GM12878 (cell line): ENCODE results near the gene PPP1R13B. TPM values are rescaled to one million over a fixed set of nuclear protein-coding genes. Genes with fewer than 3 reads are reported as not detected.

Experiments
- ATAC-seq: fragments of 200-7000 bp; cut with Tn5 transposase; 3 replicates; pipeline ENCODE4 v1.9.1; 2020; ENCODE audit warnings: mild to moderate bottlenecking, moderate library complexity
- BruUV-seq: library from RNA; stranded (reverse); fragments of 400-500 nt; replicated peaks from 2 replicates; lab custom pipeline; 2021; lab: Mats Ljungman, UMichigan
- CTCF ChIA-PET: fragments of 300-600 bp; sonication (Branson Sonifier 250); formaldehyde crosslinking; extraction: SDS; loops from one replicate; lab custom pipeline; 2021; ENCODE audit warnings: inconsistent platforms; lab: Yijun Ruan, JAX
- POLR2A ChIA-PET: fragments of 350-600 bp; formaldehyde crosslinking; extraction: SDS; loops from one replicate; lab custom pipeline; 2021; ENCODE audit warnings: inconsistent platforms; lab: Charles Lee
- RAD21 ChIA-PET: fragments of 300-600 bp; sonication (Branson Sonifier 250); formaldehyde crosslinking; loops from one replicate; lab custom pipeline; 2023; ENCODE audit warnings: antibody characterized with exemption; ENCODE audit not compliant: unreplicated experiment; lab: Charles Lee
- SMC1A ChIA-PET: fragments of 300-600 bp; sonication (Branson Sonifier 250); formaldehyde crosslinking; loops from one replicate; lab custom pipeline; 2023; ENCODE audit not compliant: unreplicated experiment, uncharacterized antibody; lab: Charles Lee
- DNase-seq: peaks from one replicate; pipeline ENCODE4 v3.0.0-alpha.2; 2011; ENCODE audit warnings: low read depth, low spot score
- FAIRE-seq: peaks from 3 replicates; lab custom pipeline; 2011; peaks lifted over from hg19 to GRCh38; lab: Jason Lieb, UNC
- H2AFZ ChIP-seq: 2 replicates; pipeline ENCODE4 v1.6.0; 2011; ENCODE audit warnings: low read depth, low read length, control low read depth; ENCODE audit not compliant: control insufficient read depth
- H3K27ac ChIP-seq: 2 replicates; pipeline ENCODE4 v1.5.1; 2011; ENCODE audit warnings: control low read depth; ENCODE audit not compliant: control insufficient read depth, insufficient read depth
- H3K27me3 ChIP-seq, 2 experiments: replicated peaks in 1 of 2; 2 replicates each; pipeline versions ENCODE4 v1.6.0 to v1.6.1; 2011; ENCODE audit warnings: low read length in 1 of 2; ENCODE audit not compliant: control insufficient read depth in 2 of 2, insufficient read depth in 2 of 2
- H3K36me3 ChIP-seq, 2 experiments: 2 replicates each; pipeline ENCODE4 v1.5.1; 2011; ENCODE audit warnings: low read length in 1 of 2; ENCODE audit not compliant: control insufficient read depth in 2 of 2, insufficient read depth in 2 of 2
- H3K4me1 ChIP-seq: 2 replicates; pipeline ENCODE4 v1.6.1; 2011; ENCODE audit warnings: mild to moderate bottlenecking, low read length, moderate library complexity, mixed read lengths; ENCODE audit not compliant: control insufficient read depth, insufficient read depth
- H3K4me2 ChIP-seq: 2 replicates; pipeline ENCODE4 v1.6.0; 2011; ENCODE audit warnings: control low read depth; ENCODE audit not compliant: control insufficient read depth, insufficient read depth
- H3K4me3 ChIP-seq: fragments of 200-600 bp; sonication (generic); 2 replicates; pipeline ENCODE4 v1.5.1; 2016
- H3K79me2 ChIP-seq: 2 replicates; pipeline ENCODE4 v1.6.0; 2011; ENCODE audit warnings: low read length; ENCODE audit not compliant: control insufficient read depth, insufficient read depth
- H3K9ac ChIP-seq: 2 replicates; pipeline ENCODE4 v1.8.0; 2011; ENCODE audit warnings: low read length, control low read depth, mixed read lengths; ENCODE audit not compliant: control insufficient read depth, insufficient read depth
- H3K9me3 ChIP-seq: replicated peaks from 3 replicates; pipeline ENCODE4 v1.5.1; 2011; ENCODE audit warnings: mild to moderate bottlenecking, low read length; ENCODE audit not compliant: control insufficient read depth, insufficient read depth
- H4K20me1 ChIP-seq: 2 replicates; pipeline ENCODE4 v1.6.0; 2011; ENCODE audit not compliant: control insufficient read depth, insufficient read depth
- ATF3 ChIP-seq: IDR thresholded peaks from 2 replicates; pipeline ENCODE4 v1.6.1; 2011; ENCODE audit warnings: low read depth, mild to moderate bottlenecking, low read length, moderate library complexity, borderline replicate concordance; ENCODE audit errors: extremely low read depth
- BCL3 ChIP-seq: IDR thresholded peaks from 2 replicates; pipeline ENCODE4 v1.6.1; 2011; ENCODE audit warnings: borderline replicate concordance, low read depth, mild to moderate bottlenecking, moderate library complexity, low read length; ENCODE audit not compliant: insufficient read depth, poor library complexity, severe bottlenecking
- BHLHE40 ChIP-seq, 2 experiments: fragments of 450-650 bp in 1 of 2; IDR thresholded peaks; 2 replicates each; pipeline ENCODE4 v1.6.1; 2011 to 2017; ENCODE audit warnings: low read depth in 2 of 2, borderline replicate concordance in 1 of 2, improper control_type of control experiment in 1 of 2, low read length in 1 of 2, mild to moderate bottlenecking in 1 of 2
- CBX5 ChIP-seq: sonication (generic); IDR thresholded peaks from 2 replicates; pipeline ENCODE4 v1.6.1; 2016; ENCODE audit warnings: low read depth, moderate library complexity, mild to moderate bottlenecking, inconsistent platforms
- CHD2 ChIP-seq: IDR thresholded peaks from 2 replicates; pipeline ENCODE4 v1.6.1; 2011; ENCODE audit warnings: low read depth, low read length, improper control_type of control experiment, borderline replicate concordance
- EZH2 ChIP-seq: IDR thresholded peaks from 2 replicates; pipeline ENCODE4 v1.6.1; 2012; ENCODE audit warnings: low read depth, mild to moderate bottlenecking, control low read depth, inconsistent platforms, low read length, borderline replicate concordance; ENCODE audit not compliant: control insufficient read depth
- GABPA ChIP-seq: IDR thresholded peaks from 2 replicates; pipeline ENCODE4 v1.6.1; 2014; ENCODE audit warnings: antibody characterized with exemption, low read depth, mild to moderate bottlenecking, inconsistent platforms
- IRF3 ChIP-seq: fragments of 450-650 bp; IDR thresholded peaks from 2 replicates; pipeline ENCODE4 v1.6.1; 2014; ENCODE audit warnings: mild to moderate bottlenecking
- NFYB ChIP-seq: IDR thresholded peaks from 2 replicates; pipeline ENCODE4 v1.6.1; 2011; ENCODE audit warnings: low read depth, mild to moderate bottlenecking, low read length, improper control_type of control experiment, moderate library complexity; ENCODE audit not compliant: insufficient read depth
- NRF1 ChIP-seq: conservative IDR thresholded peaks from 2 replicates; pipeline ENCODE4 v1.6.1; 2011; ENCODE audit warnings: mild to moderate bottlenecking, low read depth, low read length, improper control_type of control experiment
- POLR2AphosphoS5 ChIP-seq: IDR thresholded peaks from 2 replicates; pipeline ENCODE4 v1.6.1; 2011; ENCODE audit warnings: mild to moderate bottlenecking, low read length, inconsistent platforms
- RFX5 ChIP-seq: IDR thresholded peaks from 2 replicates; pipeline ENCODE4 v1.6.1; 2011; ENCODE audit warnings: low read depth, low read length, improper control_type of control experiment
- SKIL ChIP-seq: fragments of 450-650 bp; IDR thresholded peaks from 2 replicates; pipeline ENCODE4 v1.6.1; 2017; ENCODE audit warnings: mild to moderate bottlenecking, low read depth, inconsistent platforms; ENCODE audit not compliant: poor library complexity, severe bottlenecking
- TARDBP ChIP-seq: IDR thresholded peaks from 2 replicates; pipeline ENCODE4 v1.6.1; 2016; ENCODE audit warnings: borderline replicate concordance
- ZNF687 ChIP-seq: fragments of 450-650 bp; IDR thresholded peaks from 2 replicates; pipeline ENCODE4 v1.6.1; 2017; ENCODE audit warnings: mild to moderate bottlenecking, moderate library complexity
- WGBS: methylation state at CpG from one replicate; pipeline ENCODE4 v1.1.6; 2016; ENCODE audit warnings: low lambda C conversion rate; ENCODE audit not compliant: insufficient replicate concordance, insufficient coverage; ENCODE audit errors: missing lambda C conversion rate; 5-methylcytosine and 5-hydroxymethylcytosine counted together
- in situ Hi-C: fragments of 300-500 bp; cut with MboI; formaldehyde crosslinking; loops from 9 replicates; pipeline ENCODE4 v1.14.3; 2018; ENCODE audit warnings: mixed read lengths
- intact Hi-C: fragments of 100-400 bp; cut with micrococcal nuclease; formaldehyde crosslinking; loops from one replicate; pipeline ENCODE4 v1.14.2; 2022; ENCODE audit not compliant: unreplicated experiment
- polyA plus RNA-seq, 11 experiments: library from polyadenylated mRNA; depleted of rRNA in 4 of 11; unstranded in 6 of 11; stranded (reverse) in 5 of 11; fragments of >200 nt; fragmentation: Nextera tagmentation in 4 of 11; fragmentation: Illumina TruSeq in 1 of 11; extraction: Ambion mirVana in 4 of 11; extraction: Trizol in 1 of 11; gene quantifications; 1 replicate in 1 of 11; 2 replicates in 10 of 11; pipeline versions ENCODE4 v1.2.1 to v1.2.3, GENCODE V29; 2011 to 2016; ENCODE audit warnings: inconsistent platforms in 2 of 11, missing spikeins in 2 of 11, low read depth in 1 of 11
- total RNA-seq, 4 experiments: library from RNA; depleted of rRNA in 3 of 4; stranded (reverse); fragments of >200 nt in 3 of 4; fragmentation: Illumina TruSeq in 1 of 4; extraction: Trizol in 1 of 4; gene quantifications; 2 replicates each; pipeline versions ENCODE4 v1.2.1 to v1.2.3, GENCODE V29; 2013 to 2021

PPP1R13B gene
- total and polyA plus RNA-seq, 10 of the 15 experiments (the other 5 are each of a cell fraction or from before 2014, with no cell fraction given), result 0.16 to 8.1 (median 3.2) TPM

GRCh38 chr14:103684871-103685270 is 162.5 kb downstream of the PPP1R13B start:
- SMC1A ChIA-PET, result no interaction called here
- no peaks in the 10 kb centered on the region for H3K27me3 ChIP-seq
- in situ Hi-C loops (loop anchor here (5.0 kb wide), 1 partner anchor 113 kb away; no protein-coding TSS in a partner anchor), intact Hi-C loops (no loop called here)
- DNase-seq (no peak), FAIRE-seq (no peak), ATAC-seq (no peak)
- H3K4me1 ChIP-seq, result peaks cover 14% of the 10 kb centered on the region
- peaks cover 4% of the 10 kb centered on the region; the same call in 1 of the 2 replicates for H3K79me2 ChIP-seq
- H2AFZ ChIP-seq, result no peak overlapping the region
- H3K9me3 ChIP-seq, result no peaks in the 10 kb centered on the region
- H3K4me2 ChIP-seq, result no peak overlapping the region
- CTCF ChIA-PET, result no interaction called here
- RAD21 ChIA-PET, result no interaction called here
- H4K20me1 ChIP-seq, result no peaks in the 10 kb centered on the region
- no peak overlapping the region for H3K27ac ChIP-seq
- BruUV-seq, result no TSS peak
- H3K4me3 ChIP-seq, result no peak overlapping the region
- peaks cover 19 to 44% of the 10 kb centered on the region in 2 experiments for H3K36me3 ChIP-seq
- POLR2A ChIA-PET, result no interaction called here
- H3K9ac ChIP-seq, result no peak overlapping the region
- 89% methylated on average over 15 of the region's 15 CpGs for WGBS
- TF ChIP-seq CBX5 (no peak), RFX5 (no peak), CHD2 (no peak), TARDBP (no peak), ATF3 (no peak), ZNF687 (no peak), IRF3 (no peak), NFYB (no peak), POLR2AphosphoS5 (no peak), BCL3 (no peak), BHLHE40 (IDR thresholded peaks at IDR 0.05; ENCODE audit: borderline replicate concordance in 1 of 2, low read depth in 2 of 2, low read length in 1 of 2) (no peak), EZH2 (no peak), SKIL (no peak), NRF1 (no peak), GABPA (no peak)
